ENCODE results near the gene TRERF1.

The TRERF1 gene

GRCh38 chr6:42450477-42451332 is 1.0 kb downstream of the TRERF1 start:
- DNase-seq = peak; percentile 54
- peak overlapping the region; percentile 72 to 88 for H3K18ac ChIP-seq (ENCODE audit: low read depth in 1 of 2, low read length in 2 of 2)
- no peak overlapping the region for H2BK12ac ChIP-seq (ENCODE audit: low read length in 2 of 2)
- peak overlapping the region; percentile 97 for H2BK120ac ChIP-seq (ENCODE audit: low read depth, low read length)
- H3K4me1 ChIP-seq (ENCODE audit: control insufficient read depth, insufficient read depth, low read depth, low read length) = peaks cover 5% of the 10 kb centered on the region
- H2AK5ac ChIP-seq (ENCODE audit: low read length, severe bottlenecking) = no peak overlapping the region
- H3K9me3 ChIP-seq (ENCODE audit: control insufficient read depth, low read length) = no peaks in the 10 kb centered on the region
- H3K79me1 ChIP-seq (replicated peaks; ENCODE audit: low read length, poor library complexity, severe bottlenecking) = peaks cover 12% of the 10 kb centered on the region
- 9% methylated on average over 11 of the region's 22 CpGs for WGBS
- peak overlapping the region; percentile 89 for H3K9ac ChIP-seq (ENCODE audit: low read length)
- H4K91ac ChIP-seq (ENCODE audit: low read length) = peak overlapping the region; percentile 96
- peak overlapping the region; percentile 97 for H2BK15ac ChIP-seq (ENCODE audit: low read depth, poor library complexity, severe bottlenecking)
- H3K4ac ChIP-seq (ENCODE audit: low read depth in 1 of 2, low read length in 2 of 2) = peak overlapping the region in 1 of 2 experiments; percentile 47
- H3K27me3 ChIP-seq (ENCODE audit: control insufficient read depth in 1 of 2, insufficient read depth in 1 of 2, low read length in 2 of 2) = no peaks in the 10 kb centered on the region
- H3K27ac ChIP-seq (ENCODE audit: low read length, poor library complexity, severe bottlenecking) = peak overlapping the region; percentile 5
- no peak overlapping the region for H2AFZ ChIP-seq (ENCODE audit: low read depth, low read length)
- H3K4me3 ChIP-seq (ENCODE audit: insufficient read depth in 1 of 2, low read depth in 1 of 2, low read length in 2 of 2) = peak overlapping the region; percentile 74 to 93
- no peak overlapping the region for H3K14ac ChIP-seq (ENCODE audit: low read length in 2 of 2)
- no peaks in the 10 kb centered on the region for H3K36me3 ChIP-seq (ENCODE audit: control insufficient read depth in 1 of 2, insufficient read depth in 2 of 2, low read depth in 1 of 2, low read length in 2 of 2)
- H3K23ac ChIP-seq (ENCODE audit: low read length in 2 of 2) = no peak overlapping the region
- H2BK5ac ChIP-seq (ENCODE audit: low read depth, low read length, poor library complexity, severe bottlenecking) = no peak overlapping the region
- peak overlapping the region; percentile 77 for H4K8ac ChIP-seq (ENCODE audit: low read length)
- peak overlapping the region; percentile 74 for H3K4me2 ChIP-seq (ENCODE audit: low read length, poor library complexity, severe bottlenecking)

- peak overlapping the region; percentile 74 to 93 for H3K4me3 ChIP-seq (ENCODE audit: insufficient read depth in 1 of 2, low read depth in 1 of 2, low read length in 2 of 2)
- no peak overlapping the region for H3K4ac ChIP-seq (ENCODE audit: low read depth in 1 of 2, low read length in 2 of 2)
- no peak overlapping the region for H4K8ac ChIP-seq (ENCODE audit: low read length)
- no peak overlapping the region for H3K23ac ChIP-seq (ENCODE audit: low read length in 2 of 2)
- H2BK15ac ChIP-seq (ENCODE audit: low read depth, poor library complexity, severe bottlenecking) = peak overlapping the region; percentile 12
- peak overlapping the region in 1 of 2 experiments; percentile 31 for H3K18ac ChIP-seq (ENCODE audit: low read depth in 1 of 2, low read length in 2 of 2)
- no peak overlapping the region for H2AFZ ChIP-seq (ENCODE audit: low read depth, low read length)
- peak overlapping the region; percentile 5 for H3K27ac ChIP-seq (ENCODE audit: low read length, poor library complexity, severe bottlenecking)
- H3K79me1 ChIP-seq (replicated peaks; ENCODE audit: low read length, poor library complexity, severe bottlenecking) = peaks cover 17% of the 10 kb centered on the region
- H3K36me3 ChIP-seq (ENCODE audit: control insufficient read depth in 1 of 2, insufficient read depth in 2 of 2, low read depth in 1 of 2, low read length in 2 of 2) = no peaks in the 10 kb centered on the region
- no peak for DNase-seq
- H2BK120ac ChIP-seq (ENCODE audit: low read depth, low read length) = no peak overlapping the region
- peak overlapping the region; percentile 89 for H3K9ac ChIP-seq (ENCODE audit: low read length)
- H3K4me2 ChIP-seq (ENCODE audit: low read length, poor library complexity, severe bottlenecking) = peak overlapping the region; percentile 74
- peaks cover 5% of the 10 kb centered on the region for H3K4me1 ChIP-seq (ENCODE audit: control insufficient read depth, insufficient read depth, low read depth, low read length)
- no peak overlapping the region for H2AK5ac ChIP-seq (ENCODE audit: low read length, severe bottlenecking)
- H4K91ac ChIP-seq (ENCODE audit: low read length) = no peak overlapping the region
- 21% methylated on average over 9 of the region's 9 CpGs for WGBS
- H2BK5ac ChIP-seq (ENCODE audit: low read depth, low read length, poor library complexity, severe bottlenecking) = no peak overlapping the region
- H3K27me3 ChIP-seq (ENCODE audit: control insufficient read depth in 1 of 2, insufficient read depth in 1 of 2, low read length in 2 of 2) = no peaks in the 10 kb centered on the region
- H3K14ac ChIP-seq (ENCODE audit: low read length in 2 of 2) = no peak overlapping the region
- H2BK12ac ChIP-seq (ENCODE audit: low read length in 2 of 2) = no peak overlapping the region
- H3K9me3 ChIP-seq (ENCODE audit: control insufficient read depth, low read length) = no peaks in the 10 kb centered on the region
Measured at GRCh38 chr6:42449917-42450476, 1.7 kb downstream of the TRERF1 start.

GRCh38 chr6:42448927-42449659 is 2.6 kb downstream of the TRERF1 start:
- DNase-seq = no peak
- Histone ChIP-seq H2AK5ac (ENCODE audit: low read length, severe bottlenecking) (no peak overlapping the region), H3K4me1 (ENCODE audit: control insufficient read depth, insufficient read depth, low read depth, low read length) (peaks cover 3% of the 10 kb centered on the region), H2BK5ac (ENCODE audit: low read depth, low read length, poor library complexity, severe bottlenecking) (no peak overlapping the region), H2BK15ac (ENCODE audit: low read depth, poor library complexity, severe bottlenecking) (no peak overlapping the region), H3K36me3 (ENCODE audit: control insufficient read depth in 1 of 2, insufficient read depth in 2 of 2, low read depth in 1 of 2, low read length in 2 of 2) (no peaks in the 10 kb centered on the region), H2AFZ (ENCODE audit: low read depth, low read length) (no peak overlapping the region), H3K14ac (ENCODE audit: low read length in 2 of 2) (no peak overlapping the region), H2BK120ac (ENCODE audit: low read depth, low read length) (no peak overlapping the region), H3K79me1 (replicated peaks; ENCODE audit: low read length, poor library complexity, severe bottlenecking) (peaks cover 21% of the 10 kb centered on the region), H3K27ac (ENCODE audit: low read length, poor library complexity, severe bottlenecking) (no peak overlapping the region), H3K27me3 (ENCODE audit: control insufficient read depth in 1 of 2, insufficient read depth in 1 of 2, low read length in 2 of 2) (no peaks in the 10 kb centered on the region), H3K9ac (ENCODE audit: low read length) (peak overlapping the region; percentile 89), H3K4me2 (ENCODE audit: low read length, poor library complexity, severe bottlenecking) (no peak overlapping the region), H4K8ac (ENCODE audit: low read length) (no peak overlapping the region), H3K4me3 (ENCODE audit: insufficient read depth in 1 of 2, low read depth in 1 of 2, low read length in 2 of 2) (peak overlapping the region in 1 of 2 experiments; percentile 93), H3K18ac (ENCODE audit: low read depth in 1 of 2, low read length in 2 of 2) (peak overlapping the region in 1 of 2 experiments; percentile 37), H3K4ac (ENCODE audit: low read depth in 1 of 2, low read length in 2 of 2) (no peak overlapping the region), H3K9me3 (ENCODE audit: control insufficient read depth, low read length) (no peaks in the 10 kb centered on the region), H3K23ac (ENCODE audit: low read length in 2 of 2) (no peak overlapping the region), H2BK12ac (ENCODE audit: low read length in 2 of 2) (no peak overlapping the region), H4K91ac (ENCODE audit: low read length) (no peak overlapping the region)
- WGBS = 93% methylated on average over 4 of the region's 7 CpGs

GRCh38 chr6:42448391-42448790 is 3.3 kb downstream of the TRERF1 start:
- no peak for DNase-seq
- H2BK5ac ChIP-seq (ENCODE audit: low read depth, low read length, poor library complexity, severe bottlenecking) = no peak overlapping the region
- no peak overlapping the region for H3K4me2 ChIP-seq (ENCODE audit: low read length, poor library complexity, severe bottlenecking)
- H3K4ac ChIP-seq (ENCODE audit: low read depth in 1 of 2, low read length in 2 of 2) = no peak overlapping the region
- no peak overlapping the region for H4K8ac ChIP-seq (ENCODE audit: low read length)
- no peak overlapping the region for H2BK120ac ChIP-seq (ENCODE audit: low read depth, low read length)
- H2BK15ac ChIP-seq (ENCODE audit: low read depth, poor library complexity, severe bottlenecking) = no peak overlapping the region
- no peaks in the 10 kb centered on the region for H3K9me3 ChIP-seq (ENCODE audit: control insufficient read depth, low read length)
- H3K4me1 ChIP-seq (ENCODE audit: control insufficient read depth, insufficient read depth, low read depth, low read length) = peaks cover 3% of the 10 kb centered on the region
- H4K91ac ChIP-seq (ENCODE audit: low read length) = no peak overlapping the region
- no peak overlapping the region for H2AFZ ChIP-seq (ENCODE audit: low read depth, low read length)
- H3K79me1 ChIP-seq (replicated peaks; ENCODE audit: low read length, poor library complexity, severe bottlenecking) = peaks cover 26% of the 10 kb centered on the region
- H2BK12ac ChIP-seq (ENCODE audit: low read length in 2 of 2) = no peak overlapping the region
- H3K27ac ChIP-seq (ENCODE audit: low read length, poor library complexity, severe bottlenecking) = no peak overlapping the region
- no peak overlapping the region for H3K18ac ChIP-seq (ENCODE audit: low read depth in 1 of 2, low read length in 2 of 2)
- no peak overlapping the region for H3K14ac ChIP-seq (ENCODE audit: low read length in 2 of 2)
- 91% methylated on average over 5 of the region's 5 CpGs for WGBS
- peaks cover 0 to 2% of the 10 kb centered on the region in 2 experiments for H3K36me3 ChIP-seq (ENCODE audit: control insufficient read depth in 1 of 2, insufficient read depth in 2 of 2, low read depth in 1 of 2, low read length in 2 of 2)
- peak overlapping the region; percentile 89 for H3K9ac ChIP-seq (ENCODE audit: low read length)
- H3K27me3 ChIP-seq (ENCODE audit: control insufficient read depth in 1 of 2, insufficient read depth in 1 of 2, low read length in 2 of 2) = no peaks in the 10 kb centered on the region
- no peak overlapping the region for H3K23ac ChIP-seq (ENCODE audit: low read length in 2 of 2)
- H2AK5ac ChIP-seq (ENCODE audit: low read length, severe bottlenecking) = no peak overlapping the region
- peak overlapping the region in 1 of 2 experiments; percentile 93 for H3K4me3 ChIP-seq (ENCODE audit: insufficient read depth in 1 of 2, low read depth in 1 of 2, low read length in 2 of 2)

Measured in mesenchymal stem cell (in vitro differentiated cells and primary cell).